Astrocyte of the cerebellum (primary cell): ENCODE results near the gene WDR33.
"Not testable (repeated sequence)": the region's sequence is repeated elsewhere in the genome, so short reads cannot be mapped to it uniquely, and the experiment has no call there.

Experiments
- DNase-seq: peaks from one replicate; pipeline ENCODE4 v3.0.0-alpha.2; 2011; ENCODE audit warnings: low read depth
- H3K4me3 ChIP-seq: 2 replicates; pipeline ENCODE4 v1.5.1; 2011; ENCODE audit warnings: mild to moderate bottlenecking, low read depth, low read length, moderate library complexity
- in situ Hi-C: cut with HindIII; loops from 2 replicates; pipeline ENCODE4 v1.10.0; 2017; ENCODE audit warnings: low sequenced_read_pairs
- TF ChIP-seq, protein P1 (sequence below): IDR thresholded peaks from 2 replicates; pipeline ENCODE4 v1.5.1; 2012; ENCODE audit warnings: low read length, low read depth, moderate library complexity, mild to moderate bottlenecking; ENCODE audit errors: missing control alignments

Gene WDR33

DNA sequence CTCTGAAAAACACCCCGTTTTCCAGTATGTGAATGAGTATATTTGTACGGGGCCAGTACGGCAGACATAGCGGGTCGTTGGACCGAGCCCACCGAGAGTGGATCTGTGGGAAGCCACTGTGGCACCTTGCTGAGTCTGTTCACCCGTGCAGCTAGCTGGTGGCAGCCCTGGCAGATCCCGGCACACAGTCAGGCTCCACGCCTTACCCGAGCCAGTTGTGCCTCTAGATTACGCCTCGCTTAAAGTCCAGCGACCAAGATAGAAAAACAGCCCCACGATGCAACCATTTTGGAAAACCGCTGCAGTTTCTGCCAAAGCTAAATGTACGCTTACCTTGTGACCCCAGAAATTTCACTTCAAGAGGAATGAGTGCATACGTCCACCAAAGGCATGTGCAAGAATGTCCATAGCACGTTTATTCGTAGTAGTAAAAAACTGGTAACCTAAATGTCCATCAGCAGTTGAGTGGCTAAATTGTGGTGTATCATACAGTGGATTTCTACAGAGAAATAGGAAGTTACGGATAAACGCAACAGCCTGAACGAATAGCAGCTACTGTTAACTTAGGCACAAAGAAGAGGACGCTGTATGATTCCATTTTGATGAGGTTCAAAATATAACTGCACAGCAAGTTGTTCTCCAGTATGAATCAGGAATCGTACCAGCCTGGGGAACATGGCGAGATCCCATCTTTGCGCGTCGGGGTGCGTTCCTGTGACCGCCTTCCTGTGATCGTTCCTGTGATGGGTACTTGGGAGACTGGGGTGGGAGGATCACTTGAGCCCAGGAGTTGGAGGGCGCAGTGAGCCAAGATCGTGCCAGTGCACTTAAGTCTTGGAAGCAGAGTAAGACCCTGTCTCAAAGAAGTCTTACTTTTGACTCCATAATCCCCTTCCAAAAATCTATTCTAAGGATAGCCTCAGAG lies 688 bp upstream of the WDR33 start:
- DNase-seq: no peak
- TF ChIP-seq, protein P1, sequence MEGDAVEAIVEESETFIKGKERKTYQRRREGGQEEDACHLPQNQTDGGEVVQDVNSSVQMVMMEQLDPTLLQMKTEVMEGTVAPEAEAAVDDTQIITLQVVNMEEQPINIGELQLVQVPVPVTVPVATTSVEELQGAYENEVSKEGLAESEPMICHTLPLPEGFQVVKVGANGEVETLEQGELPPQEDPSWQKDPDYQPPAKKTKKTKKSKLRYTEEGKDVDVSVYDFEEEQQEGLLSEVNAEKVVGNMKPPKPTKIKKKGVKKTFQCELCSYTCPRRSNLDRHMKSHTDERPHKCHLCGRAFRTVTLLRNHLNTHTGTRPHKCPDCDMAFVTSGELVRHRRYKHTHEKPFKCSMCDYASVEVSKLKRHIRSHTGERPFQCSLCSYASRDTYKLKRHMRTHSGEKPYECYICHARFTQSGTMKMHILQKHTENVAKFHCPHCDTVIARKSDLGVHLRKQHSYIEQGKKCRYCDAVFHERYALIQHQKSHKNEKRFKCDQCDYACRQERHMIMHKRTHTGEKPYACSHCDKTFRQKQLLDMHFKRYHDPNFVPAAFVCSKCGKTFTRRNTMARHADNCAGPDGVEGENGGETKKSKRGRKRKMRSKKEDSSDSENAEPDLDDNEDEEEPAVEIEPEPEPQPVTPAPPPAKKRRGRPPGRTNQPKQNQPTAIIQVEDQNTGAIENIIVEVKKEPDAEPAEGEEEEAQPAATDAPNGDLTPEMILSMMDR: no peak
- in situ Hi-C loops: no loop called here
- H3K4me3 ChIP-seq: peak overlapping the region; percentile 82

DNA sequence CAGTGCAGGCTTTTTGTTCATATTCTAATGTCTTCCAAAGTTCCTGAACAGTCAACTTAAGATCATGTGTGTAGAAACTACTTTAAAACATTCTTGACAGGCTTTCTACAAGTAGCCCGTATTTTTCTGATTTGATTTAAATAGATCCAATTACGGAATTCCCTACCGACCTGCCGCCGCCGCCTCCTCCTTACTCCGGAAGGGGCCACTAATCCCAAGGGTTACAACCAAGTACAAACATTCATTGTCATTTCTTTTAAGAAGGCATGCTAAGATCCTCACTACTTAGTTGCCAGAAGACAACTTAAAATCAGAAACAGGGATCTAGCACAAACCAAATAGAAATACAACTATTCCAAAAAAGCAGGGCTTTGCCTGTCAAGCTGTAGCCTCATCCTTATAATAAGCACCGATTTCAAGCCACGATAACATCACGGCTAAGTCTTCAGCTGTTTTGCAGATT lies 784 bp downstream of the WDR33 start:
- TF ChIP-seq, protein P1: no peak
- in situ Hi-C loops: no loop called here
- no peak for DNase-seq
- peak overlapping the region; percentile 82 for H3K4me3 ChIP-seq

DNA sequence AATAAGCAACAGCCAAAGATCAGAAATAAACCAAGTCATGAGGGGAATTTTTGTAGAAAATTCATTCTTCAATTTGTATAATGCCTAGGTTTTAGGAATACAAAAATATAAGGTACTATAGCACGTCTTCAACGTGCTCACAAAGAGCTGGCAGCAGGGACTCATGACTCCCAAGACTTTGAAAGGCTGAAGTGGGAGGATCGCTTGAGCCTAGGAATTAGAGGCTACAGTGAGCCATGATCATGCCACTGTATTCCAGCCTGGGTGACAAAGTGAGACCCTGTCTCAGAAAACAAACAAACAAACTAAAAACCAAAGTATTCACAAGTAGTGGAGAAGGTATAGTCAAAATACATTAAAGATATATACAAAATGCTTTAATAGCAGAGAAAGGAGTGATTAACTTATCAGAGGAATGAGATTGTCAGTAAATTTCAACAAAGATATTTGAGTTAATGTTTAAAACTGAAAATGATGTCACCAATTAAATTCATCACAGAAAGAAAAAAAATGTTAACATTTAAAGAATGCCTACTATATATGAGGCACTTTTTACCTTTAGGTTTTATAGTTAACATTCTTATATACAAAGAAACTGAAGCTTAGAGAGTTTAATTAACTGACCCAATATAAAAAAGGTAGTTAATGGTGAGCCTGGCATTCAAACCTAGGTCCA lies 3.2 kb downstream of the WDR33 start:
- TF ChIP-seq, protein P1: no peak

DNA sequence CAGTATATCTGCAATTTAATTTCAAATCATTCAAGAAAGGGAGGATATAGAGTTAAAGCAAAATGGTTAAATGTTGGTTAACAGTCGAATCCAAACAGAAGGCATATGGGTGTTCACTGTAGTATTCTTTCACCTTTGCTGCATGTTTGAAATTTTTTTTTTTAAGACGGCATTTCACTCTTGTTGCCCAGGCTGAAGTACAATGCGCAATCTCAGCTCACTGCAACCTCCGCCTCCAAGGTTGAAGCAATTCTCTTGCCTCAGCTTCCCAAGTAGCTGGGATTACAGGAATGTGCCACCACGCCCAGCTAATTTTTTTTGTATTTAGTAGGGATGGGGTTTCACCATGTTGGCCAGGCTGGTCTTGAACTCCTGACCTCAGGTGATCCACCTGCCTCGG lies 4.1 kb downstream of the WDR33 start:
- H3K4me3 ChIP-seq, DNase-seq: not testable (repeated sequence)
- in situ Hi-C loops: loop anchor here (5.0 kb wide), 1 partner anchor 60 kb away; no protein-coding TSS in a partner anchor

More for the DNA sequence above, 3.2 kb downstream of the WDR33 start:
- in situ Hi-C loops: loop anchor here (5.0 kb wide), 1 partner anchor 61 kb away; no protein-coding TSS in a partner anchor
- DNase-seq: no peak
- no peak overlapping the region for H3K4me3 ChIP-seq

DNA sequence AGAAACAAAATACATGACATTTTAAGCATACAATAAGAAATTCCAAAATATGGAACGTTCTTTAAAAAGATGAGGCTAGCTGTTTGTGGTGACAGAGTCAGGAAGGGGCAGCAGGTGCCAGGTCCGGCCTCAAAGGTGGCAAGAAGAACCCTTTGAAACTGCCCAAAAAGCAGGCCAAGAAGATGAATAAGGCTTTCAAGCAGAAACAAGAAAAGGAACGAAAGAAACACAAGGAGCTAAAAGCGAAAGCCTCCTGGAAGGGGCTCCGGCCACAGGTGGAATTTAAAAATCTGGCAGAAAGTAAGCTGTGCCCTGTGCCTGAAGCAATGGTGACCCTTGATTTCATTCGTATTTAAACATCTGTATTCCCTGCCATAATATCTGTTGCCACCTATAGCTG lies 5.5 kb downstream of the WDR33 start:
- no peak for DNase-seq
- in situ Hi-C loops: loop anchor here (5.0 kb wide), 1 partner anchor 58 kb away; no protein-coding TSS in a partner anchor
- TF ChIP-seq, protein P1: no peak
- H3K4me3 ChIP-seq: no peak overlapping the region

DNA sequence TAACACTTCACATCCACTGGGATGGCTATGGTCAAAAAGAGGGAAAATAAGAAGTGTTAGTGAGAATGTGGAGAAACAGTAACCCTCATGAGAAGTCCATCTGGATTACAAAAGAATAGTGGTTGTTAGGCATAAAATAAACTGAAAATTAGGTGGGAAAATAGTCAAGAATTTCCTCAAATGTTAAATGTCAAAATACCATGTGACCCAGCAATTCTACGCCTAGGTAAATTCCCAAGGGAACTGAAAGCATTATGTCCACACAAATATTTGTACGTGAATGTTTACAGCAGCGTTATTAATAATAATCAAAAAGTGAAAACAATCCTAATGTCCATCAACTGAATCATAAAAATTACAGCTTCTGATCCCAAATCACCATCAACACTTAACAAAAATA lies 11.0 kb downstream of the WDR33 start:
- in situ Hi-C loops: no loop called here
- TF ChIP-seq, protein P1: no peak

More for the DNA sequence above, 11.0 kb downstream of the WDR33 start:
- no peak overlapping the region for H3K4me3 ChIP-seq
- DNase-seq: no peak
